ENCODE measurements around the gene ASTN2.

- TF ChIP-seq POLR2A (IDR thresholded peaks at IDR 0.05; ENCODE audit: low read length) (no peak), CTCF (IDR thresholded peaks at IDR 0.05) (no peak), MYC (IDR thresholded peaks at IDR 0.05; ENCODE audit: borderline replicate concordance, low read length) (no peak), CEBPB (IDR thresholded peaks at IDR 0.05) (no peak), EP300 (IDR thresholded peaks at IDR 0.05) (no peak), PHF8 (IDR thresholded peaks at IDR 0.05; ENCODE audit: borderline replicate concordance, low read depth) (no peak)
These were observed 414.6 kb downstream of the ASTN2 start for GRCh38 chr9:117000196-117000723.
